PFSK-1 (cell line): Measurements from ENCODE around the gene TAOK1.

ENCODE experiments used
- POLR2AphosphoS5 ChIP-seq: IDR thresholded peaks from 2 replicates; pipeline ENCODE4 v1.6.1; 2012; ENCODE audit warnings: low read depth, mild to moderate bottlenecking, control low read depth, low read length, moderate library complexity
- REST ChIP-seq, 2 experiments: IDR thresholded peaks; 2 replicates each; pipeline versions ENCODE4 v1.6.1 to v1.8.0; 2011 to 2012; ENCODE audit warnings: low read depth in 2 of 2, low read length in 2 of 2, control low read depth in 1 of 2, inconsistent platforms in 1 of 2, mild to moderate bottlenecking in 1 of 2, moderate library complexity in 1 of 2; ENCODE audit not compliant: insufficient read depth in 1 of 2
- SIN3A ChIP-seq: IDR thresholded peaks from 2 replicates; pipeline ENCODE4 v1.6.1; 2012; ENCODE audit warnings: mild to moderate bottlenecking, low read length, moderate library complexity, borderline replicate concordance; ENCODE audit not compliant: insufficient read depth
- TAF1 ChIP-seq: IDR thresholded peaks from 2 replicates; pipeline ENCODE4 v1.6.1; 2012; ENCODE audit warnings: low read length, control low read depth, borderline replicate concordance; ENCODE audit not compliant: insufficient read depth

GRCh38 chr17:29557739-29558116, 167.6 kb downstream of the TAOK1 start:
- TF ChIP-seq TAF1 (no peak), REST (IDR thresholded peaks at IDR 0.05; ENCODE audit: insufficient read depth in 1 of 2, low read depth in 2 of 2, low read length in 2 of 2) (no peak), POLR2AphosphoS5 (no peak), SIN3A (no peak)
